Ecto neural progenitor cell (in vitro differentiated cells): ENCODE data around the gene TRIM40.
"Not testable (repeated sequence)": the region's sequence is repeated elsewhere in the genome, so short reads cannot be mapped to it uniquely, and the experiment has no call there.

Source experiments
- DNase-seq: peaks from one replicate; pipeline ENCODE4 v3.0.0-alpha.2; 2018; ENCODE audit warnings: low spot score

The TRIM40 gene

GRCh38 chr6:30163090-30163917, 27.4 kb downstream of the TRIM40 start, which contains the start of gene TRIM15:
TSS of gene TRIM15 (plus strand) at chr6:30163546. CDS start at chr6:30163685, 139 bp downstream.
- DNase-seq, result no peak

DNA sequence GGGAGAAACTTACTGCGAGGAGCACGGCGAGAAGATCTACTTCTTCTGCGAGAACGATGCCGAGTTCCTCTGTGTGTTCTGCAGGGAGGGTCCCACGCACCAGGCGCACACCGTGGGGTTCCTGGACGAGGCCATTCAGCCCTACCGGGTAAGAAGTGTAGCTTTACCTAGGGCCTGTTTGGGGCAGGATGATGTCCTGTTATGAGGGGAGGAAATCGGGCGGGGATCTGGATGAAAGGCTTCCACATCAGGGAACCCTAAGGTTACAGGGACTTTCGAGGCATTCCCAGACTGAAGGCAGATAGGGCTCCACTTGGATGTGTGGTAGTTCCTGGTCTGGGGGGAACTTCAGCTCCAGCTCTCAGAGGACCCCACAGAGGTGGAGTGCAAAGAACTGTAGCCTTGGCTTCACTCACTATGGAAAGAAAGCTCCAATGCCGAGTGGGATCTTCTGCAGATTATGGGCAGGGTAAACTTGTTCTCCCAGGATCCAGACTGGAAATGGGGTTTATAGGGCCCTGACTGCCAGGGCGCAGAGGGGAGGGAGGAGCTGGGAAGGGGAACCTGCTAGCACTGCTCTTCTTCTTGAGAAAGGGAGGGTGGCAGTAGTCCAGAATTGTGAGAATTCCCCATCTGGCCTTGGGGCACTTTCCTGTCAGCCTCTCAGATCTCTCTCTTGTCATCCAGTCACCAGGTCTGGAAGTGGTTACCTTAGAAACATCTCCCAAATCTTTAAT, 28.1 kb downstream of the TRIM40 start:
- DNase-seq, result no peak

DNA sequence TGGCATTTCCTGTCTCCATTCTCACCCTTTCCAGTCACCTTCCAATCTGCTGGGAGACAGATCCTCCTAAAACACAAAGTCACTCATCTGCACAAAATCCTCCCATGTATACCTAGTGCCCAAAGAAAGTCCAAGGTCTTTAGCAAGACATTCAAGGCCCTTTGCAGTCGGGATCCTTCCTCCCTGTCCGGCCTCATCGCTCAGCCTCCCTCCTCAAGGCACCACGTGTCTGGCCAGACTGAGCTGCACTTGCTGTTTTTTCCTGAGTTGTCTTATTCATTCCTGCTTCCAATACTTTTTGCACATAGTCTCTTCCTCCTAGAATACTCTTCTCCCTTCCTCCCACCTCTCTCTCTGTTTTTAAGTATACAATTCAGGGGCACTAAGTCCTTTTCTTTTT, 28.8 kb downstream of the TRIM40 start:
- no peak for DNase-seq

DNA sequence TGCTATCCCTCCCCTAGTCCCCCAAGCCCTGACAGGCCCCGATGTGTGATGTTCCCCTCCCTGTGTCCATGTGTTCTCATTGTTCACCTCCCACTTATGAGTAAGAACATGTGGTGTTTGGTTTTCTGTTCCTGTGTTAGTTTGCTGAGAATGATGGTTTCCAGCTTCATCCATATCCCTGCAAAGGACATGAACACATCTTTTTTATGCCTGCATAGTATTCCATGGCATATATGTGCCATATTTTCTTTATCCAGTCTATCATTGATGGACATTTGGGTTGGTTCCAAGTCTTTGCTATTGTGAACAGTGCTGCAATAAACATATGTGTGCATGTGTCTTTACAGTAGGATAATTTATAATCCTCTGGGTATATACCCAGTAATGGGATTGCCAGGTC, 29.3 kb downstream of the TRIM40 start:
- not testable (repeated sequence) for DNase-seq

DNA sequence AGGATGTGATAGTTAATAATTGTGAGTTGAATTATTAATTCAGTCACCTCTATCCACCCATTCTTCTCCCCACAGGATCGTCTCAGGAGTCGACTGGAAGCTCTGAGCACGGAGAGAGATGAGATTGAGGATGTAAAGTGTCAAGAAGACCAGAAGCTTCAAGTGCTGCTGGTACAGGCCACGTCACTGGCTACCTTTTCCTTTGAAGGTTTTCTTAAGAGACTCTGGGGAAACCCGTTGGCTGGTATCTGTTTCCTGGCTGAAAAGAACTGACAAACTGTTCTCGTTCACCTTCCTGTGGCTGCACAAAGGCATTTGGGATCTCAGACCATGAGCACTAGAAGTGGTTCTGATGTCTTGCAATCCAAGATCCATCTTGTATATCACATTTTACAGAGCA, 31.2 kb downstream of the TRIM40 start:
- no peak for DNase-seq

DNA sequence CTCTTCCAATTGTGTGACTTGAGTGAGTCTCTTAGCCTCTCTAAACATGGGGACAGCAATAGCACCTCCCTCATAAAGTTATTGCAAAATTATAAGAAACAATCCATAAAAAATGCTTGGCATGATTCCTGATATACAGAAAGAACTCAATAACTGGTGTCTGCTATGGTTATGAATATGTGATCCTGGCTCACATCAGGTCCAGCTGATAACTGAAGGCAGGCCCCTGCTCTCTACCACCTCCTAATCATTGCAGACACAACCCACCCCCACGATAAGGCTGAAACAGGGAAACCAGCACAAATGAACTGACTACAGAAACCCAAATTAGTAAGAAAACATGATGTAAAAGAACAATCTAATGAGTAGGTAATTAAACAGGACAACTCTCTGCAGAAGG, 32.8 kb downstream of the TRIM40 start:
- no peak for DNase-seq

- peak; percentile 21 for DNase-seq
Measured at GRCh38 chr6:30169658-30170614, 34.0 kb downstream of the TRIM40 start.

DNA sequence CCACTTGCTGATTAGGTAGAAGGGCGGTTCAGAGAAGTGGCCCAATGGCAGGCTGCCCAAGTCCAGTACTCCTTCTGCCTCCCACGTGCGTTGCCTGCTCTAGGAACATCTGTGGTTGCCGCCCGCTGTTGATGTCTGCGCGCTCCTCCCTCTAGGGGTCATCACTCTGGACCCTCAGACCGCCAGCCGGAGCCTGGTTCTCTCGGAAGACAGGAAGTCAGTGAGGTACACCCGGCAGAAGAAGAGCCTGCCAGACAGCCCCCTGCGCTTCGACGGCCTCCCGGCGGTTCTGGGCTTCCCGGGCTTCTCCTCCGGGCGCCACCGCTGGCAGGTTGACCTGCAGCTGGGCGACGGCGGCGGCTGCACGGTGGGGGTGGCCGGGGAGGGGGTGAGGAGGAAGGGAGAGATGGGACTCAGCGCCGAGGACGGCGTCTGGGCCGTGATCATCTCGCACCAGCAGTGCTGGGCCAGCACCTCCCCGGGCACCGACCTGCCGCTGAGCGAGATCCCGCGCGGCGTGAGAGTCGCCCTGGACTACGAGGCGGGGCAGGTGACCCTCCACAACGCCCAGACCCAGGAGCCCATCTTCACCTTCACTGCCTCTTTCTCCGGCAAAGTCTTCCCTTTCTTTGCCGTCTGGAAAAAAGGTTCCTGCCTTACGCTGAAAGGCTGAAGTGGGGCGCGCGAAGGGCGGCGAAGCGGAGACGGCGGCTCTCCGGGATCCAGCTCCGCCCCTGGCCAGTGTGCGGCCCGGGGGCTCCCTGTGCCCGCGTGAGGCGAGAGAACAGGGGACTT, 35.9 kb downstream of the TRIM40 start:
- DNase-seq, result peak; percentile 72

DNA sequence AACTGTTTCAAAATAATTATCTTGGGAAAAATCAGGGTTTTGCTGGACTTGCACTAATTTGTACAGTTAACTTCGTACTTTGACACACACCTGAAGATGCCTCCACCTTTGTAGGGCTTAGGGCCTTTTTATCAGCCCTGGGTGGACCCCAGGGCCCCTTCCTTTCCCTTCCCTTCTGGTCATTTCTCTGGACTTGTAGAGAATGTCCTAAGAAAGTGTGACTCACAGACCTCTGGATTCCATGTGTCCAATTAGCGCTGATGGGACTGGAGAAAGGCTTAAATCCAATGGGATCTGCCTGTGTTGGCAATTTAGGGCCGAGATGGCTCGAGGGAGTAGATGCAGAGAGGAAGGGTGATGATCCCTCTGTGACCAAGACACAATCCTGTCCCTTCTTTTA, 36.7 kb downstream of the TRIM40 start:
- DNase-seq, result no peak

DNA sequence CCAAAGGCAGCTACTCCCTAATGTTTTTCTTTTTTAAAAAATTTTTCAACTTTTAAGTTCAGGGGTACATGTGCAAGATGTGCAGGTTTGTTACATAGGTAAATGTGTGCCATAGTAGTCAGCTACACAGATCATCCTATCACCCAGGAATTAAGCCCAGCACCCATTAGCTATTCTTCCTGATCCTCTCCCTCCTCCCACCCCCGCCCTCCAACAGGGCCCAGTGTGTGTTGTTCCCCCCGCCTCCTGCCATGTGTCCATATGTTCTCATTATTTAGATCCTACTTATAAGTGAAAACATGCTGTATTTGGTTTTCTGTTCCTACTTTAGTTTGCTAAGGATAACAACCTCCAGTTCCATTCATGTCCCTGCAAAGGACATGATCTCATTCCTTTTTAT, 39.8 kb downstream of the TRIM40 start:
- DNase-seq, result no peak

DNA sequence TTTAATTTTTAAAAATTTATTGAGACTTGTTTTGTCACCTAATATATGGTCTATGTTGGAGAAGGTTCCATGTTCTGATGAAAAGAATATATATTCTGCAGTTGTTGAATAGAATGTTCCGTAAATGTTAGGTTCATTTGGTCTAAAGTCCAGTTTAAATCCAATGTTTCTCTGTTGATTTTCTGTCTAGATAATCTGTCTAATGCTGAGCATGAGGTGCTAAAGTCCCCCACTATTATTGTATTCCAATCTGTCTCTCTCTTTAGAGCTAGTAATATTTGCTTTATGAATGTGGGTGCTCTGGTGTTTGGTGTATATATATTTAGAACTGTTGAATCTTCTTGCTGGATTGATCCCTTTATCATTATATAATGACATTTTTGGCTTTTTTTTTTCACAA, 42.9 kb downstream of the TRIM40 start:
- no peak for DNase-seq

- no peak for DNase-seq
Measured at GRCh38 chr6:30180145-30180544, 44.2 kb downstream of the TRIM40 start.

DNA sequence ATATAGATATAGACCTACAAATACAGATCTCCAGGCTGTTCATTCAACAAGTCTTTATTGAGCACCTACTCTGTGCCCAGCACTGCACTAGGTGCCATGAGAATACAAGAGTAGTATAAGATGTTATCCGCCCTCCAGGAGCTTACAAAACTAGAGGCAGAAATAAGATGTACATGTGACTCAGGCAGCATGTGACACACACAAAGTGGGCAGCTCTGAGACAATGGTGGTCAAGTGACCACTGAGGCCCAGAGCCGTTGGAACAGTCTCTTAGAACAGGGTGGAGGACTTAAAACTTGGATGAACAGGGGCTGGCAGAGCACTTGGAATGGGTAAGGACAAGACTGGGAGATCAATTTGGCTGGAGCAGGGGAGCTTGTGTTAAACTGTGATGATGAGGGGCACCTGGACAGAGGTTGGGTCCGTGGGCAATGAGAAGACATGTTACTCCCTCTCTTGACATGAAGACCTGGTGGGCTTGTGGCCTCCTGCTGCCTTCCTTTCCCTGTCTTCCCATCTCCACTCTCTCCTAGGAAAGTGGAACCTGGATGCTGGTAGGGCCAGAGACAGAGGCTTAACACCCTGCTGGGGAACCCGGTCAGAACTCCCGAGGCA, 48.6 kb downstream of the TRIM40 start:
- peak; percentile 18 for DNase-seq

- peak; percentile 21 for DNase-seq
Measured at GRCh38 chr6:30185846-30186484, 50.0 kb downstream of the TRIM40 start.

- DNase-seq, result no peak
Measured at GRCh38 chr6:30188541-30188940, 52.6 kb downstream of the TRIM40 start.

DNA sequence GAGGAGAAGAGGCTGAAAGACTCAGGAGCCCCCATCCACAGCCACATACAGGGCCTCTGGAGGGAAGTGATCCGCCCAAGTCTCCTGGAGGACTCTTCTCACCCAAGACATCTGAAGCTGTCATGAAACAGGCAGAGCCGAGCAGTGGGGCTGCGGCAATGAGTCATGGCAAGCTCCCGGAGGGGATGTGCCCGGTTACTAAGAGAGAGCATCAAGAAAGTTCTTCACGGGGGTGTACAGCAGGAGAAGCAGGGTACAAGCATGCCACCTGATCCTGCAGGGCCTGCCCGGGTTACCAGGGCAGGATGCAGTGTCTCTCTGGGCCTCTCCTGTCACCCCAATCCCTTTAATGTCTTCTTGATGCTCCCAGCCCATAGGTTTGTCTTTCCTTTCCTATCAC, 56.1 kb downstream of the TRIM40 start:
- peak; percentile 24 for DNase-seq

- peak; percentile 37 for DNase-seq
Measured at GRCh38 chr6:30194797-30195690, 59.1 kb downstream of the TRIM40 start.

GRCh38 chr6:30195951-30196350, 60.0 kb downstream of the TRIM40 start:
- no peak for DNase-seq

DNA sequence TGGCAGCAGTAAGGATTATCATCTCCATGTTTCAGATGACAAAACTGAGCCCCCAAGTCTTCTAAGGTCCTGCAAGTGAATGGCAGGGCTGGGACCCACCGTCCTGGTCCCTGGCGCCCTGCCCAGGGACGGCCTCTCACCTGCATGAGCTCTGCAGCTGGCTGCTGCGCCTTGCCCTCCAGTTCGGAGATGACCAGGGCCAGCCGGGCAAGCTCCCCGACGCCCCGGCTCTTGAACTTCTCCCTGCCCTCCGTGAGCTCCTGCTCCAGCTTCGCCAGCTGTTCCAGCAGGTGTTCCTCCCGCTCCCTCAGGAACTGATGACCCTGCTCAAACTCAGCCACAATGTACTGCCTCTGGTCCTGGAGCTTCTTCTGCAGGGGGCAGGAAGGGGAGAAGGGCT, 60.4 kb downstream of the TRIM40 start:
- DNase-seq, result no peak
